ACC112 (cell line): ENCODE data around the gene RUSF1.
"Not testable (repeated sequence)": the region's sequence is repeated elsewhere in the genome, so short reads cannot be mapped to it uniquely, and the experiment has no call there.

Source experiments
- H2AFZ ChIP-seq: fragments of 200-600 bp; sonication (generic); one replicate; pipeline ENCODE4 v1.6.0; 2017; ENCODE audit warnings: antibody characterized with exemption, low read length; ENCODE audit not compliant: unreplicated experiment
- H3K27ac ChIP-seq: fragments of 200-600 bp; sonication (generic); 2 replicates; pipeline ENCODE4 v1.5.1; 2014; ENCODE audit warnings: low read depth, mild to moderate bottlenecking, antibody characterized with exemption, low read length, moderate library complexity
- H3K27me3 ChIP-seq: fragments of 200-600 bp; sonication (generic); 2 replicates; pipeline ENCODE4 v1.6.1; 2014; ENCODE audit warnings: mild to moderate bottlenecking, antibody characterized with exemption, low read length, moderate library complexity, mixed read lengths; ENCODE audit not compliant: insufficient read depth
- H3K36me3 ChIP-seq: fragments of 200-600 bp; sonication (generic); 2 replicates; pipeline ENCODE4 v1.6.1; 2016; ENCODE audit warnings: mild to moderate bottlenecking, antibody characterized with exemption, low read length, moderate library complexity, mixed read lengths; ENCODE audit not compliant: insufficient read depth
- H3K4me1 ChIP-seq: fragments of 200-600 bp; sonication (generic); one replicate; pipeline ENCODE4 v1.6.1; 2016; ENCODE audit warnings: low read length, mixed read lengths; ENCODE audit not compliant: insufficient read depth, unreplicated experiment, control insufficient read depth
- H3K4me3 ChIP-seq: fragments of 200-600 bp; sonication (generic); 2 replicates; pipeline ENCODE4 v1.5.1; 2014; ENCODE audit warnings: mild to moderate bottlenecking, low read depth, low read length
- H3K79me2 ChIP-seq: fragments of 200-600 bp; sonication (generic); one replicate; pipeline ENCODE4 v1.6.0; 2016; ENCODE audit warnings: low read length; ENCODE audit not compliant: control insufficient read depth, unreplicated experiment, insufficient read depth

RUSF1 gene

GRCh38 chr16:31507929-31508705, at the start of gene RUSF1:
TSS of gene RUSF1 (minus strand) at chr16:31508391. CDS start at chr16:31508373, 18 bp downstream.
- Histone ChIP-seq H3K4me1 (peaks cover 20% of the 10 kb centered on the region), H3K27ac (peak within 1 kb of the TSS; percentile 49), H3K79me2 (peaks cover 19% of the 10 kb centered on the region), H3K27me3 (no peaks in the 10 kb centered on the region), H3K36me3 (peaks cover 3% of the 10 kb centered on the region; the same call in 1 of the 2 replicates), H2AFZ (peak within 1 kb of the TSS; percentile 70), H3K4me3 (peak within 1 kb of the TSS; percentile 79)

- Histone ChIP-seq H3K4me1 (no peaks in the 10 kb centered on the region), H3K27me3 (peaks cover 60% of the 10 kb centered on the region), H3K36me3 (no peaks in the 10 kb centered on the region), H3K4me3 (no peak overlapping the region), H3K79me2 (no peaks in the 10 kb centered on the region), H3K27ac (no peak overlapping the region), H2AFZ (no peak overlapping the region)
These were observed 34.6 kb upstream of the RUSF1 start for GRCh38 chr16:31542763-31543162.

GRCh38 chr16:31539762-31540161, 31.6 kb upstream of the RUSF1 start:
- H3K27ac ChIP-seq, H3K36me3 ChIP-seq, H2AFZ ChIP-seq, H3K79me2 ChIP-seq, H3K4me1 ChIP-seq, H3K4me3 ChIP-seq: not testable (repeated sequence)
- peaks cover 81% of the 10 kb centered on the region for H3K27me3 ChIP-seq

- H3K4me3 ChIP-seq, H3K79me2 ChIP-seq, H3K27ac ChIP-seq, H2AFZ ChIP-seq, H3K36me3 ChIP-seq, H3K4me1 ChIP-seq: not testable (repeated sequence)
- peaks cover 74% of the 10 kb centered on the region for H3K27me3 ChIP-seq
These were observed 30.0 kb upstream of the RUSF1 start for GRCh38 chr16:31538243-31538598.

GRCh38 chr16:31537362-31538242, 29.4 kb upstream of the RUSF1 start:
- Histone ChIP-seq H3K79me2 (no peaks in the 10 kb centered on the region), H3K4me3 (no peak overlapping the region), H3K4me1 (no peaks in the 10 kb centered on the region), H3K27ac (no peak overlapping the region), H3K27me3 (peaks cover 72% of the 10 kb centered on the region), H2AFZ (no peak overlapping the region), H3K36me3 (no peaks in the 10 kb centered on the region)

- Histone ChIP-seq H3K4me1 (no peaks in the 10 kb centered on the region), H3K27ac (no peak overlapping the region), H3K27me3 (peaks cover 65% of the 10 kb centered on the region), H3K4me3 (no peak overlapping the region), H3K36me3 (no peaks in the 10 kb centered on the region), H2AFZ (no peak overlapping the region), H3K79me2 (no peaks in the 10 kb centered on the region)
These were observed 28.7 kb upstream of the RUSF1 start for GRCh38 chr16:31536804-31537361.

GRCh38 chr16:31535737-31536136, 27.5 kb upstream of the RUSF1 start:
- no peaks in the 10 kb centered on the region for H3K4me1 ChIP-seq
- H3K27ac ChIP-seq = no peak overlapping the region
- no peak overlapping the region for H2AFZ ChIP-seq
- H3K36me3 ChIP-seq = no peaks in the 10 kb centered on the region
- peaks cover 60% of the 10 kb centered on the region for H3K27me3 ChIP-seq
- H3K4me3 ChIP-seq = no peak overlapping the region
- no peaks in the 10 kb centered on the region for H3K79me2 ChIP-seq

- H3K27ac ChIP-seq = no peak overlapping the region
- H2AFZ ChIP-seq = no peak overlapping the region
- no peaks in the 10 kb centered on the region for H3K79me2 ChIP-seq
- no peaks in the 10 kb centered on the region for H3K36me3 ChIP-seq
- no peak overlapping the region for H3K4me3 ChIP-seq
- peaks cover 65% of the 10 kb centered on the region for H3K27me3 ChIP-seq
- H3K4me1 ChIP-seq = peaks cover 5% of the 10 kb centered on the region
These were observed 24.7 kb upstream of the RUSF1 start for GRCh38 chr16:31532896-31533295.

- Histone ChIP-seq H3K4me3 (no peak overlapping the region), H3K4me1 (peaks cover 5% of the 10 kb centered on the region), H3K27ac (no peak overlapping the region), H2AFZ (no peak overlapping the region), H3K27me3 (peaks cover 65% of the 10 kb centered on the region), H3K79me2 (no peaks in the 10 kb centered on the region), H3K36me3 (no peaks in the 10 kb centered on the region)
These were observed 23.9 kb upstream of the RUSF1 start for GRCh38 chr16:31532120-31532519.

- Histone ChIP-seq H3K27me3 (peaks cover 65% of the 10 kb centered on the region), H2AFZ (no peak overlapping the region), H3K27ac (no peak overlapping the region), H3K36me3 (no peaks in the 10 kb centered on the region), H3K4me1 (peaks cover 5% of the 10 kb centered on the region), H3K79me2 (no peaks in the 10 kb centered on the region), H3K4me3 (no peak overlapping the region)
These were observed 22.9 kb upstream of the RUSF1 start for GRCh38 chr16:31531096-31531495.
